NCI-H345 (cell line): Measurements from ENCODE around the gene MESP1.

ENCODE experiments used
- DNase-seq: peaks from one replicate; lab custom pipeline; 2025; lab: John Stamatoyannopoulos, UW

The MESP1 gene

DNA sequence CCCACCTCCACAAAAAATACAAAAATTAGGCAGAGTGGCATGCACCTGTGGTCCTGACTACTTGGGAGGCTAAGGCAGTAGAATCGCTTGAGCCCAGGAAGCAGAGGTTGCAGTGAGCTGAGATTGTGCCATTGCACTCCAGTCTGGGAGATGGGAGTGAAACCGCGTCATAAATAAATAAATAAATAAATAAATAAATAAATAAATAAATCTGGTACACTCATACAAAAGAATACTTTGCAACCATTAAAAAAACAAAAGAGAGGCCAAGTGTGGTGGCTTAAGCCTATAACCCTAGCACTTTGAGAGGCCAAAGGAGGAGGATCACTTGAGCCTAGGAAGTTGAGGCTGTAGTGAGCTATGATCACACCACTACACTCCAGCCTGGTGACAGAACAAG is 28.0 kb downstream of the MESP1 start:
- DNase-seq: no peak

DNA sequence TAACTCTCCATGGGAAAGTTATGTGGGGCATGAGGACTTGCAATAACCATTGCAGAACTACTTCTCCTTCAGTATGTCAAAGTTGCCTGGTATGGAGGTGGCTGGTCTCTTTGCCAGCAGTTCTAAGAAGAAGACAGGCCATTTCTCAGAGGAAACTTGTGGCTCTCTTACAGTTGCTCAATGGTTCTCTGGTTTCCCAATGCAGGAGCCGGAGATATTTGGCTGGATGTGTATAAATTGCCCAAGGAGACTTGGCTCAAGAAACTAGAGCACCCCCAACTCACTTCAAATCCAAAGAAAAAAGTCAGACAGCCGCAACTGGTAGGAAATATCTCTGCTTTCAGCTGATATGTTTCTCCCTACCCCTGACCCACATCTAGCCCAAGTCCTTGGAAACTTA is 36.3 kb downstream of the MESP1 start:
- no peak for DNase-seq

DNA sequence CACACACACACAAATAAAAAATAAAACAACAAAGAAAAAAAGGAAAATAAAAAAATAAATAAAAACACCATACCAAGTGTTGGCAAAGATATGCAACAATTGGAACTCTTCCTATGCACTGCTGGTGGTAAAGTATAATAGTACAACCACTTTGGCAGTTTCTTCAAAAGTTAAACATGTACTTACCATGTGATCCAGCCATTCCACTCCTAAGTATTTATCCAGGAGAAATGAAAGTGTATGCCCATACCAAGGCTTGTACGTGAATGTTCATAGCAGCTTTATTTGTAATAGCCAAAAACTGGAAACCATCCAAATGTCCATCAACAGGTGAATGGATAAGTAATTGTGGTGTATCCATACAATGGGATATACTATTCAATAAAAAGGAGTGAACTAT is 43.5 kb downstream of the MESP1 start:
- peak; percentile 1 for DNase-seq

DNA sequence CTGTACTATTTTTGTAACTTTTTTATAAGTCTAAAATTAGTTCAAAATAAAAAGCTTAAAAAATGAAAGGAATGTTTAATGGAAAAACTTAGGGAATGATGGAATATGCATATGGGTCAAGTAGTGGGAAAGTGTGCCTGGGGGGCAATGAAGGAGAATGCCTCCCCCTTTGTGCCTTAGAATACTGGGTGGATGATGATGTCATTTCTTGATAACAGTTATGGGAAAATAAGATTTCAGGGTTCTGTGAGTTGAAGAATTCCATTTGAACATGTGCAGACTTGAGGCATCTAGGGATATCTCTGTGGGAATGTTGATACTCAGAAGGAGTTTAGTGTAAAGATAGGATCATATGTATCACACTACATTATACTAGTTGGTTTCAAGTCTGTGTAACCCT is 46.6 kb downstream of the MESP1 start:
- no peak for DNase-seq
